ENCODE results near the gene G6PC3. TPM values are rescaled to one million over a fixed set of nuclear protein-coding genes. Genes with fewer than 3 reads are reported as not detected.

Gene G6PC3
- total and polyA plus RNA-seq, 4 donors: 6.7 to 15.1 (median 8.3) TPM

DNA sequence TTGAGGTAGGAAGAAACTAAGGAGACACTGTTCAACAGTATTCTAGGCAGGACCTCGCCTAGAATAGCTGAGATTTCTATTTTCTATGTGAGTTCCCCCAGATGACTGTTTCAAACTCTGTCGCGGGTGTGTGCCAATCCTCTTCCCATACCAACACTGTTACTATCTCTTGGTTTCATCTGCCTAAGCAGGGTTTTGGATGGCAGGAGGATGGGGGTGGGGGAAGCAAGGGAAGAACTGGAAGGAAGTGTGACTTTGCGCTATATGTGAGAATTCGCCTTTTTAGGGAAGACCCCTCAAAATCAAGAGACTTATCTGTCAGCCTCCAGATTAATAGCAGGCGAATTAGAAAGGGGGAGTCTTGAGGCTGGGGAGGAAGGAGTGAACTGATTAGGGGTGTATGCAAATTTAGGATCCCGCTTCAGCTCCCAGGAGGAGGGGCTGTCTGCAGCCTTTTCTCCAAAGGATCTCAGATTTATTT lies 521 bp upstream of the G6PC3 start (continued):
- TF ChIP-seq, protein P1, sequence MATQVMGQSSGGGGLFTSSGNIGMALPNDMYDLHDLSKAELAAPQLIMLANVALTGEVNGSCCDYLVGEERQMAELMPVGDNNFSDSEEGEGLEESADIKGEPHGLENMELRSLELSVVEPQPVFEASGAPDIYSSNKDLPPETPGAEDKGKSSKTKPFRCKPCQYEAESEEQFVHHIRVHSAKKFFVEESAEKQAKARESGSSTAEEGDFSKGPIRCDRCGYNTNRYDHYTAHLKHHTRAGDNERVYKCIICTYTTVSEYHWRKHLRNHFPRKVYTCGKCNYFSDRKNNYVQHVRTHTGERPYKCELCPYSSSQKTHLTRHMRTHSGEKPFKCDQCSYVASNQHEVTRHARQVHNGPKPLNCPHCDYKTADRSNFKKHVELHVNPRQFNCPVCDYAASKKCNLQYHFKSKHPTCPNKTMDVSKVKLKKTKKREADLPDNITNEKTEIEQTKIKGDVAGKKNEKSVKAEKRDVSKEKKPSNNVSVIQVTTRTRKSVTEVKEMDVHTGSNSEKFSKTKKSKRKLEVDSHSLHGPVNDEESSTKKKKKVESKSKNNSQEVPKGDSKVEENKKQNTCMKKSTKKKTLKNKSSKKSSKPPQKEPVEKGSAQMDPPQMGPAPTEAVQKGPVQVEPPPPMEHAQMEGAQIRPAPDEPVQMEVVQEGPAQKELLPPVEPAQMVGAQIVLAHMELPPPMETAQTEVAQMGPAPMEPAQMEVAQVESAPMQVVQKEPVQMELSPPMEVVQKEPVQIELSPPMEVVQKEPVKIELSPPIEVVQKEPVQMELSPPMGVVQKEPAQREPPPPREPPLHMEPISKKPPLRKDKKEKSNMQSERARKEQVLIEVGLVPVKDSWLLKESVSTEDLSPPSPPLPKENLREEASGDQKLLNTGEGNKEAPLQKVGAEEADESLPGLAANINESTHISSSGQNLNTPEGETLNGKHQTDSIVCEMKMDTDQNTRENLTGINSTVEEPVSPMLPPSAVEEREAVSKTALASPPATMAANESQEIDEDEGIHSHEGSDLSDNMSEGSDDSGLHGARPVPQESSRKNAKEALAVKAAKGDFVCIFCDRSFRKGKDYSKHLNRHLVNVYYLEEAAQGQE (IDR thresholded peaks at IDR 0.05): no peak

DNA sequence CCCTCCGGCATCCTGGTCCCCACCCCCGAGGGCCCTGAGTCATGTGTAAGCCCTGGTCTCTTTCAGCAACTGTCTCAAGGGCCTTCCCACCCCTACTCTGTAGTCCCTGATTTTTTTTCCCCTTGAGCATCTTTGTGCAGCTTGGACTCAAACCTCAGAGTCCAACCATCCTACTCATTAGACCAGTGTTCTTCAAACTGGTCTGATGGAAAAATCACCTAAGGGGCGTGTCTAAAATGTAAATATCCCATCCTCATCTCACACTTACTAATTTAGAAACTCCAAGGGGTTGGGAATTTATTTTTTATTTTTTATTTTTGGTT lies 624 bp downstream of the G6PC3 start:
- no peak for DNase-seq (ENCODE audit: low spot score)
- TF ChIP-seq TAF1 (conservative IDR thresholded peaks at IDR 0.05) (no peak), FOXA1 (IDR thresholded peaks at IDR 0.05) (no peak), YY1 (IDR thresholded peaks at IDR 0.05) (no peak), EGR1 (IDR thresholded peaks at IDR 0.05; ENCODE audit: low read depth in 2 of 2) (no peak), HNF4A (conservative IDR thresholded peaks at IDR 0.05) (no peak), JUND (IDR thresholded peaks at IDR 0.05) (no peak), FOXA2 (IDR thresholded peaks at IDR 0.05) (no peak), HNF4G (IDR thresholded peaks at IDR 0.05) (no peak), GABPA (IDR thresholded peaks at IDR 0.05 in 1 of 2, conservative IDR thresholded peaks at IDR 0.05 in 1 of 2) (no peak), NR2F2 (IDR thresholded peaks at IDR 0.05) (no peak)
- TF ChIP-seq, protein P2, sequence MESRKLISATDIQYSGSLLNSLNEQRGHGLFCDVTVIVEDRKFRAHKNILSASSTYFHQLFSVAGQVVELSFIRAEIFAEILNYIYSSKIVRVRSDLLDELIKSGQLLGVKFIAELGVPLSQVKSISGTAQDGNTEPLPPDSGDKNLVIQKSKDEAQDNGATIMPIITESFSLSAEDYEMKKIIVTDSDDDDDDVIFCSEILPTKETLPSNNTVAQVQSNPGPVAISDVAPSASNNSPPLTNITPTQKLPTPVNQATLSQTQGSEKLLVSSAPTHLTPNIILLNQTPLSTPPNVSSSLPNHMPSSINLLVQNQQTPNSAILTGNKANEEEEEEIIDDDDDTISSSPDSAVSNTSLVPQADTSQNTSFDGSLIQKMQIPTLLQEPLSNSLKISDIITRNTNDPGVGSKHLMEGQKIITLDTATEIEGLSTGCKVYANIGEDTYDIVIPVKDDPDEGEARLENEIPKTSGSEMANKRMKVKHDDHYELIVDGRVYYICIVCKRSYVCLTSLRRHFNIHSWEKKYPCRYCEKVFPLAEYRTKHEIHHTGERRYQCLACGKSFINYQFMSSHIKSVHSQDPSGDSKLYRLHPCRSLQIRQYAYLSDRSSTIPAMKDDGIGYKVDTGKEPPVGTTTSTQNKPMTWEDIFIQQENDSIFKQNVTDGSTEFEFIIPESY (IDR thresholded peaks at IDR 0.05): no peak
- TF ChIP-seq, protein P3, sequence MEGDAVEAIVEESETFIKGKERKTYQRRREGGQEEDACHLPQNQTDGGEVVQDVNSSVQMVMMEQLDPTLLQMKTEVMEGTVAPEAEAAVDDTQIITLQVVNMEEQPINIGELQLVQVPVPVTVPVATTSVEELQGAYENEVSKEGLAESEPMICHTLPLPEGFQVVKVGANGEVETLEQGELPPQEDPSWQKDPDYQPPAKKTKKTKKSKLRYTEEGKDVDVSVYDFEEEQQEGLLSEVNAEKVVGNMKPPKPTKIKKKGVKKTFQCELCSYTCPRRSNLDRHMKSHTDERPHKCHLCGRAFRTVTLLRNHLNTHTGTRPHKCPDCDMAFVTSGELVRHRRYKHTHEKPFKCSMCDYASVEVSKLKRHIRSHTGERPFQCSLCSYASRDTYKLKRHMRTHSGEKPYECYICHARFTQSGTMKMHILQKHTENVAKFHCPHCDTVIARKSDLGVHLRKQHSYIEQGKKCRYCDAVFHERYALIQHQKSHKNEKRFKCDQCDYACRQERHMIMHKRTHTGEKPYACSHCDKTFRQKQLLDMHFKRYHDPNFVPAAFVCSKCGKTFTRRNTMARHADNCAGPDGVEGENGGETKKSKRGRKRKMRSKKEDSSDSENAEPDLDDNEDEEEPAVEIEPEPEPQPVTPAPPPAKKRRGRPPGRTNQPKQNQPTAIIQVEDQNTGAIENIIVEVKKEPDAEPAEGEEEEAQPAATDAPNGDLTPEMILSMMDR (IDR thresholded peaks at IDR 0.05; ENCODE audit: low read depth, low read length, missing input control): no peak
- TF ChIP-seq, protein P4, sequence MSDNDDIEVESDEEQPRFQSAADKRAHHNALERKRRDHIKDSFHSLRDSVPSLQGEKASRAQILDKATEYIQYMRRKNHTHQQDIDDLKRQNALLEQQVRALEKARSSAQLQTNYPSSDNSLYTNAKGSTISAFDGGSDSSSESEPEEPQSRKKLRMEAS (IDR thresholded peaks at IDR 0.05): no peak
- TF ChIP-seq, protein P5, sequence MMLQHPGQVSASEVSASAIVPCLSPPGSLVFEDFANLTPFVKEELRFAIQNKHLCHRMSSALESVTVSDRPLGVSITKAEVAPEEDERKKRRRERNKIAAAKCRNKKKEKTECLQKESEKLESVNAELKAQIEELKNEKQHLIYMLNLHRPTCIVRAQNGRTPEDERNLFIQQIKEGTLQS (IDR thresholded peaks at IDR 0.05): no peak
- Histone ChIP-seq H3K9me3 (ENCODE audit: control insufficient read depth in 4 of 4, low read length in 3 of 4) (no peaks in the 10 kb centered on the region), H3K27me3 (ENCODE audit: control insufficient read depth in 4 of 4, insufficient read depth in 4 of 4, low read length in 3 of 4) (no peaks in the 10 kb centered on the region), H3K4me3 (ENCODE audit: low read depth in 1 of 3, low read length in 3 of 3) (peak overlapping the region; percentile 66 to 85 (median 83)), H3K27ac (ENCODE audit: low read depth in 1 of 2, low read length in 2 of 2) (peak overlapping the region; percentile 86 to 88), H3K36me3 (ENCODE audit: control insufficient read depth in 4 of 4, insufficient read depth in 3 of 4, low read depth in 1 of 4, low read length in 3 of 4) (peaks cover 0 to 10% (median 3%) of the 10 kb centered on the region in 4 donors), H3K9ac (ENCODE audit: low read depth in 1 of 2, low read length in 2 of 2) (peak overlapping the region; percentile 61 to 64), H3K4me1 (ENCODE audit: control insufficient read depth in 4 of 4, insufficient read depth in 4 of 4, low read length in 3 of 4) (peaks cover 5 to 36% (median 26%) of the 10 kb centered on the region in 4 donors)
- 6% methylated on average over 3 of the region's 3 CpGs for WGBS

Measured in liver (tissue), 9 donors.